ENCODE data around the gene CDK10.
A peak's percentile ranks its signal among the peaks of the same experiment; 100 is the strongest.

Gene CDK10

DNA sequence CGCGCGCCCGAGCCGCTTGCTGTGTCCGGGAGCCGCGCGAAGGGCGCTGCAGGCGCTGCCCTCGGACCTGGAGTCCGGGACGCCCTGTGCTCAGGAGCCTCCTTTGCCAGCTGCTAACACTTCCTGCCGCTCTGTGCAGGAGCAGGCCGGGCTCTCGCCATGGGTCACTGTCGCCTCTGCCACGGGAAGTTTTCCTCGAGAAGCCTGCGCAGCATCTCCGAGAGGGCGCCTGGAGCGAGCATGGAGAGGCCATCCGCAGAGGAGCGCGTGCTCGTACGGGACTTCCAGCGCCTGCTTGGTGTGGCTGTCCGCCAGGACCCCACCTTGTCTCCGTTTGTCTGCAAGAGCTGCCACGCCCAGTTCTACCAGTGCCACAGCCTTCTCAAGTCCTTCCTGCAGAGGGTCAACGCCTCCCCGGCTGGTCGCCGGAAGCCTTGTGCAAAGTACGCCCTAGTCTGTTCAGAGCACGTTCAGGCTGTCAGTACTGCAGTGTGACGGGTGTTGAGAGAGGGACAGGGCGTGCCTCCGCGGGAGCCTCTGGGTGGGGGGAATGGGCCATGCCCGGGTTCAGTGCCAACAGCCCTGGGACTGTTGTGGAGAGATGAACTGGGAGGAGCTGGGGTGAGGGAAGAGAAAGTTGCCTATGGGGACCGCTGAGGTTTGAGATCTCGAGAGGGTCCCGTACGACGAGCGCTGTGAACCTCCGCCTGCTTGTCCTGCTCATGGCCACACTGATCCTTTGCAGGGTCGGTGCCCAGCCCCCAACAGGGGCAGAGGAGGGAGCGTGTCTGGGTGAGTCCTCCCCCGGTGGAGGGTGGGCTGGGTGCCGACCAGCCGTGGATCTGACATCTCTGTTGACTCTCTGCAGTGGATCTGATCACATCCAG is 36.1 kb downstream of the CDK10 start:
- no peak for TF ChIP-seq ZNF274 (IDR thresholded peaks at IDR 0.05; ENCODE audit: low read depth, low read length)
- H3K4me3 ChIP-seq (ENCODE audit: low read length) = peak overlapping the region; percentile 75

DNA sequence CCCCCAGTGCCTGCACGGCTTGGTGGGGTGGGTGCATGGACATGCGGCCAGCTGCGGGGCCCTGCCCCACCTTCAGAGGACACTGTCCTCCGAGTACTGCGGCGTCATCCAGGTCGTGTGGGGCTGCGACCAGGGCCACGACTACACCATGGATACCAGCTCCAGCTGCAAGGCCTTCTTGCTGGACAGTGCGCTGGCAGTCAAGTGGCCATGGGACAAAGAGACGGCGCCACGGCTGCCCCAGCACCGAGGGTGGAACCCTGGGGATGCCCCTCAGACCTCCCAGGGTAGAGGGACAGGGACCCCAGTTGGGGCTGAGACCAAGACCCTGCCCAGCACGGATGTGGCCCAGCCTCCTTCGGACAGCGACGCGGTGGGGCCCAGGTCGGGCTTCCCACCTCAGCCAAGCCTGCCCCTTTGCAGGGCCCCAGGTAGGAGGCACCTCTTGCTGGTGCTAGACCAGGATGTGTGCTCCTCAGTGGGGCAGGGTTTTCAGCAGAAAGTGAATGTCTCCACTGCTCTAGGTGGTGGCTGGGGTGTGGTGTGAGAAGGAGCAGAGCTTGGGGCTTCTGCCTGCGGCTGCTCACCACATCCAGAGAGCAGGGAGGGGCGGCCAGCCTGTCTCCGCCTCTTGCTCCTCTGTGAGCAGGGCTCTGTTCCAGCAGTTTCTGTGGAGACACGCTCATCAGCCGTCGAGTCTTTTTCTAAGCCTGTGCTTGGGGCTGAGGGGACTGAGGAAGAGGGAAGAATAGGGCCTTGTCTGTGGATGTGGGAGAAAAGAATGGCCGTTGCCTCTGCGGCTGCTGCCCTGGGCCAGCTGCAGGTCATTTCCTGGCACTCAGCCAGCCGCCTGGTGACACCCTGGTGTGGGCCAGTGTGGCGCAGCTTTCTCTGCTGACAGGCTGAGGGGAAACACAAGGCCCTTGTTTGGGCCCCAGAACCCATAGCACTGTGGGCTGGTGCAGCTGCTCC is 37.1 kb downstream of the CDK10 start:
- H3K4me3 ChIP-seq (ENCODE audit: low read length) = peak overlapping the region; percentile 75; the same call in 1 of the 2 replicates
- TF ChIP-seq ZNF274 (IDR thresholded peaks at IDR 0.05; ENCODE audit: low read depth, low read length) = no peak

GRCh38 chr16:89727406-89728120 is 41.1 kb downstream of the CDK10 start:
- no peak for TF ChIP-seq ZNF274 (IDR thresholded peaks at IDR 0.05; ENCODE audit: low read depth, low read length)

DNA sequence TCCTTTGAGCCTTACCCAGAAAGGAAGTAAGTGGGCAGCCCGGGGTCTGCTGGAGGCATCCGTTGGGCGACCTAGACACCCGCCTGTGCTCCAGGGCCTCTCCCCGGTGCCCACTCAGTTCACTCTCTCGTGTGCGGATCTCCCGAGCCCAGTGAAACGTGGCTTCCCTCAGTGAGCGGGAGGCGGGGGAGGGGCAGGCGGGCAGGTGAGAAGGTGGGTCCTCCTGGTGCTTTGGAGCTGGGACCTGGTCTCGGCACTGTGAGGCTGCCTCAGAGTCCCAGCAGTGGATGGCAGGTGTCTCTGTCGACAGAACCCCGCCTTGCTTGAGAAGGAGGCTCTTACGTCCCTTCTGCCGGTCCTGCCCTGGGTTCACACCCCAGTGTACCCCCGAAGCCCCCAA is 42.8 kb downstream of the CDK10 start:
- no peak overlapping the region for H3K4me3 ChIP-seq (ENCODE audit: low read length)
- TF ChIP-seq ZNF274 (IDR thresholded peaks at IDR 0.05; ENCODE audit: low read depth, low read length) = no peak

More at GRCh38 chr16:89727406-89728120, 41.1 kb downstream of the CDK10 start:
- H3K4me3 ChIP-seq (ENCODE audit: low read length) = no peak overlapping the region

- no peak overlapping the region for H3K4me3 ChIP-seq (ENCODE audit: low read length)
- TF ChIP-seq ZNF274 (IDR thresholded peaks at IDR 0.05; ENCODE audit: low read depth, low read length) = no peak
These were observed 43.5 kb downstream of the CDK10 start for GRCh38 chr16:89729863-89730593.

DNA sequence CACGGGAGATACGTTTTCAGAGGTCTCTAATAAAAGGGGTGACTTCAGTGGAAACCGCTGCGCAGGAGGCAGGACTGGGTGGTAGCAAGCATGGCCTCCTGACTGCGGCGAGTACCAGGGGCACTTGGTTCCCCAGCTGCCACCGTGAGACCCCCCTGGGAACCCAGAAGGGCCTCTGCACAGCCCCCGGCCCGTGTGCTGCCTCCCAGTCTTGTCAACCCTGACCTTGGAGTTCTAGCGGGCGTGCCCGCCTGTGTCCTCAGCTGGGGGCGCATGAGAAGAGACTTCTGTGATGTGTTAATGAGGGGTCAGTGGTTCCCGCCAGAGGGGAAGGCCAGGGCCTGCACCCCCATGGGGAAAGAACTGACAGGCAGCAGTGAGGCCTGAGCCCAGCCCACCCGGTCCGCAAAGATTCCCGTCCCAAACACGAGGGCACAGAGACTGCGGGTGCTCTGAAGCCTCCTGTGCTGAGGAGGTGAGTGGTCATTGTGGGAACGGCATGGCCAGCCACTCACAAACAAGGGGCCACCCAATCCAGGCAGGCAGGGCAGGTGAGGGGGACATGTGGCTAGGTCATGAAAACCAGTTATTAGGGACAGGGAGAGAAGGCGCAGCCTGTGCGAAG is 44.2 kb downstream of the CDK10 start:
- TF ChIP-seq ZNF274 (IDR thresholded peaks at IDR 0.05; ENCODE audit: low read depth, low read length) = no peak
- H3K4me3 ChIP-seq (ENCODE audit: low read length) = no peak overlapping the region

DNA sequence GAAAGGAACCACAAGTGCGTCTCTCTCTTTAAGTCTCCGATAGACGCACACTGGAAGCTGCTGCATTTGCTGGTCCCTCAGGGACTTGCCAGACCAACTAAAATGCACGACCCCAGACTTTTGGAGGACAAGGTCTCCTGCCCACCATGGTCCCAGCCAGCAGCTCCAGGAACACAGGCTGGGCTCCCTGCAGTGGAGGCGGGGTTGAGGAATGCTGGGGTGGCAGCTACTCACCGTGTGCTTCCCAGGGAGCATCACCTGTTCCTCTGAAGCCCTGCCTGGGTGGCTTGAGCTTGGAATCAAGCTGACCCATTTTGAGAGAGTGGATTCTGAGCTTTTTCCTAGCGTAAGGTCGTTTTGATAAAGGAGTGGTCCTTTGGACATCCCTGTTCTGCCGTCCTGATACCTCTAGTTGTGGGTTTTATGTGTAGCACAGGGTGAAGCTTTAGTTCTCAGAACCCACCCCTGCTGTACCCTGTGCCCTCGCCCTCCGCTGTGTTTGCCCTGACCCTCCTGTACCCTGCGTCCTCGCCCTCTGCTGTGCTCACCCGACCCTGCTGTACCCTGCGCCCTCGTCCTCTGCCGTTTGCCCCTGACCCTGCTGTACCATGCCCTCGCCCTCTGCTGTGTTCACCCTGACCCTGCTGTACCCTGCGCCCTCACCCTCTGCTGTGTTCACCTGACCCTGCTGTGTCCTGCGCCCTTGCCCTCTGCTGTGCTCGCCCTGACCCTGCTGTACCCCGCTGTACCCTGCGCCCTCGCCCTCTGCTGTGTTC is 45.8 kb downstream of the CDK10 start:
- no peak overlapping the region for H3K4me3 ChIP-seq (ENCODE audit: low read length)
- no peak for TF ChIP-seq ZNF274 (IDR thresholded peaks at IDR 0.05; ENCODE audit: low read depth, low read length)

DNA sequence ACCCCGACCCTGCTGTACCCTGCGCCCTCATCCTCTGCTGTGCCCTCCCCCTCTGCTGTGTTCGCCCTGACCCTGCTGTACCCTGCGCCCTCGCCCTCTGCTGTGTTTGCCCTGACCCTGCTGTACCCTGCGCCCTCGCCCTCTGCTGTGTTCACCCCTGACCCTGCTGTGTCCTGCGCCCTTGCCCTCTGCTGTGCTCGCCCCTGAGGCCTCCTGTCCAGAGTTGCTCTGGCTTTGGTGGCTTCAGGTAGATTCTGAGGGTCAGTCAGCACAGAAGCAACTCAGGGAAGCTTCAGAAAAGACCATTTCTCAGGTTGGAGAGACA is 46.4 kb downstream of the CDK10 start:
- no peak overlapping the region for H3K4me3 ChIP-seq (ENCODE audit: low read length)
- TF ChIP-seq ZNF274 (IDR thresholded peaks at IDR 0.05; ENCODE audit: low read depth, low read length) = no peak

GRCh38 chr16:89733322-89733721 is 46.8 kb downstream of the CDK10 start:
- H3K4me3 ChIP-seq (ENCODE audit: low read length) = no peak overlapping the region
- TF ChIP-seq ZNF274 (IDR thresholded peaks at IDR 0.05; ENCODE audit: low read depth, low read length) = no peak

GRCh38 chr16:89733792-89734191 is 47.3 kb downstream of the CDK10 start:
- no peak overlapping the region for H3K4me3 ChIP-seq (ENCODE audit: low read length)
- TF ChIP-seq ZNF274 (IDR thresholded peaks at IDR 0.05; ENCODE audit: low read depth, low read length) = no peak

GRCh38 chr16:89736554-89736953 is 50.1 kb downstream of the CDK10 start:
- no peak for TF ChIP-seq ZNF274 (IDR thresholded peaks at IDR 0.05; ENCODE audit: low read depth, low read length)
- no peak overlapping the region for H3K4me3 ChIP-seq (ENCODE audit: low read length)

- no peak overlapping the region for H3K4me3 ChIP-seq (ENCODE audit: low read length)
- TF ChIP-seq ZNF274 (IDR thresholded peaks at IDR 0.05; ENCODE audit: low read depth, low read length) = no peak
These were observed 51.0 kb downstream of the CDK10 start for GRCh38 chr16:89737341-89738071.

Measured in GM08714 (cell line).